Measurements from ENCODE around the gene L3MBTL4.
"Not testable (repeated sequence)": the region's sequence is repeated elsewhere in the genome, so short reads cannot be mapped to it uniquely, and the experiment has no call there.

L3MBTL4 gene

DNA sequence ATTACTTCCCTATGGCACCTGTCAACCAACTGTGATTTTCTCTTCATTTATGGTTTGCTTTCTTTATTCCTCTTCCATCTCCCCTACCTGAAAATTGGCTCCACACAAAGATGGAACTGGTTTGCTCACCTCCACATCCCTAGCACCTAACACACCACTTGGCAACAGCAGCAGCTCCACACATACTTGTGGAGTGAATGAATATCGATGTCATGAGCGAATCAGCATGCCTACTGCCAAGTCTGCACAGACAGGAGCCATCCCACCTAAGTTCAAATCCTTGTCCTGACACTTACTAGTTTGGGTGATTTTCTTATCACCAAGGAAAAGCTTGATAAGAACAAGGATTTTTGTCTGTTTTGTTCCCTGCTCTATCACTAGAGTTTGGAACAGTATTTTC is 328.0 kb downstream of the L3MBTL4 start:
- DNase-seq = no peak

DNA sequence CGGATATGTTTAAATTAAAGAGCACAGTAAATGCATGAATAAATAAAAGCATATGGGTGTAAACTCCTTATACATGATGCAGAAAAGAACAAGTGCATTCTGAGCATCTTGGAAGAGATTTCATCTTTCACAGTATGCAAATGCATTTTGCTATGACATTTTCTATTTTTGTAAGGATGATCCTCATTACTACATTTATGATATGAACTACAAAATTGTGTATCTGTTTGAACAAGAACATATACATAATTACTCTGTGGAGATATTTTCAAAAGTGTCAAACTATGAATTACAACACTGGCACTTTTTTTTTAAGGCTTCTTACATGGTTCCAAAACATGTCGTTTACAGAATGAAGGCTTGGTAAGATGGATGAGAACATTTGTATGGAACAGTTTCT is 335.3 kb downstream of the L3MBTL4 start:
- DNase-seq = no peak

DNA sequence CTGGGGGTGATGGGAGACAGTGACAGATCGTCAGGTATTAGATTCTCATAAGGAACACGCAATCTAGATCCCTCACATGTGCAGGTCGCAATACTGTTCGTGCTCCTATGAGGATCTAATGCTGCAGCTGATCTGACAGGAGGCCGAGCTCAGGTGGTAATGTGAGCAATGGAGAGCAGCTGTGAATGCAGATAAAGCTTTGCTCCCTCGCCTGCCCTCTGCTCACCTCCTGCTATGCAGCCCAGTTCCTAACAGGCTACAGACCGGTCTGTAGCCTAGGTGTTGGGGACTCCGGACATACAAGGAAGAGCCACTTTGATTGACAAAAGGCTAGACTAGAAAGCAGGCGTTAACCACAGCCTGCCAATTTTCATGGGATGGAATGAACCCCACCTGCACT is 335.8 kb downstream of the L3MBTL4 start:
- DNase-seq = no peak

DNA sequence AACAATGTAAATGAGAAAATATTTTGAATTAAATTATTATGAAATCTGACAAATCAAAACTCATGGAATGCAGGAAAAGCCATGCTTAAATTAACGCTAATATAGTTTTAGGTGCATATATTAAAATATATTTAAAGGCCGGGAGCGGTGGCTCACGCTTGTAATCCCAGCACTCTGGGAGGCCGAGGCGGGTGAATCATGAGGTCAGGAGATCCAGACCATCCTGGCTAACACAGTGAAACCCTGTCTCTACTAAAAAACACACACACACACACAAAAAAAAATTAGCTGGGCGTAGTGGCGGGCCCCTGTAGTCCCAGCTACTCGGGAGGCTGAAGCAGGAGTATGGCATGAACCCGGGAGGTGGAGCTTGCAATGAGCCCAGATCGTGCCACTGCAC is 342.3 kb downstream of the L3MBTL4 start:
- DNase-seq = not testable (repeated sequence)

DNA sequence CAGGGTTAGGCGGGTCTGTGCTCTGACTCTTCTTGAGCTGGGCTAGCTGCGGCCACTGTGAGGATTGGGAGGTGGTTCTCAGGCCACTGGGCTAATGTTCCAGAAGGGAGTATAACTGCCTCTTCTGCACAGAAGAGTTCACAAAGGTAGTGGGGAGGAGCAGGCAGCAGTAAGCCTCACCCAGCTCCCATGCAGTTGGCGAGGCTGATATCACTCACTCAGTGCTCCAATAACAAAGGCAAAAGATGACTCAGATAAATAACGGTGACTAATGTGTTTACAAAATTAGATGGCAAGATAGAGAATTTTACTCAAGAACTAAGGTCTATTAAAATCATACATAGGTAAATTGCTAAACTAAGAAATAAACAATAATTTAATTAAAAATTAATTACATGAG is 345.2 kb downstream of the L3MBTL4 start:
- no peak for DNase-seq

DNA sequence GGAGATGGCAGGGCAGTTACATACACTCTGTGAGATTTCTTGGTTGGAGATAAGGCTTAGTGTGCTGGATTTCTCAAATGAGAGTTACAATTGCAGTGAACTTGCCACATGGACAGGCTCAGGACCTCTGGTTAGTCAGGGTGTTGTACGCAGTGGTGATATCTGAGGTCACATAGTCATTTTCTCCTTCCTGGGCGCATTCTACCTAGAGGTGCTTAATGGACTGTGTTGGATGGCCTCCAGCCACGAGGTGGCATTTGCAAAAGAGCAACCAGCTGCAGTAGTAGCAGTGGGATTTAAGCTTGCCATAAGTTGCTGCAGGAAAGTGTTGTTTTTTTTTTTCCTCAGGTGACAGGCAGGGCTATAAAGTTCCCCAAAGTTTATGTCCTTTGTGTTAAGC is 345.6 kb downstream of the L3MBTL4 start:
- DNase-seq = no peak

DNA sequence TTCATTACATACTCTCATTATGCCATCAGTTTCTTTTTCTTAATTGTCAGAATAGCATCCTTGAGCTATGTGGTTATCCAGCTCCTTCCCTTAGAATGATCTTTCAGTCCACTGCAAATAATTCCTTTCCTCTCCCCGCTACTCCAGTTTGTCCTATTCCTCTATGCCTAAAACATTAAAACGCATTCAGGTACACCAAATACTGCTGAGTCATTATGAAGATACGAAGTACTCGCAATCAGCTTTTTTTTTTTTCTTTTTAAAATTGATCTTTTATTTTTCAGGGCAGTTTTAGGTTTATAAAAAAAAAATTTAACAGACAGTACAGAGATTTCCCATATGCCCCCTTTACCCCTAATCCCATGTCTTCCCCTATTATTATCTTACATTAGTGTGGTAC is 354.6 kb downstream of the L3MBTL4 start:
- DNase-seq = no peak

DNA sequence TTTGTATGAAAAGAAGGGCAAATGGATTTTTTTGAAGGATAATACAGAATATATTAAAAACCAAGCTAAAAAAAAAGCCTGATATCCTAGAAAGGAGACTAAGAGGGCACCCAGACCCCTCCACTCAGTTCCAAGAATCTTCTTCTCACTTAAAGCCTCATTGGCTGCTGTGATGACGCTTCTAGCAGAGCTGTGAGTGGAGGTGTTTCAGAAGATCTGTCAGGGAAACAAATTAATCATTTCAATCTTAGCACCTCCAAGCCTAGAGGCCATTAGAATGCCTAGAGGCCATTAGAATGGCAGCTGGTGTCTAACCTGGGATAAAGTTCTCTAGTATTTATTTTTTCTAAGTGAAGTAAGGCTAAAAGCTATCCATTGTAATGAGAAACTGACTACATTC is 355.2 kb downstream of the L3MBTL4 start:
- no peak for DNase-seq

DNA sequence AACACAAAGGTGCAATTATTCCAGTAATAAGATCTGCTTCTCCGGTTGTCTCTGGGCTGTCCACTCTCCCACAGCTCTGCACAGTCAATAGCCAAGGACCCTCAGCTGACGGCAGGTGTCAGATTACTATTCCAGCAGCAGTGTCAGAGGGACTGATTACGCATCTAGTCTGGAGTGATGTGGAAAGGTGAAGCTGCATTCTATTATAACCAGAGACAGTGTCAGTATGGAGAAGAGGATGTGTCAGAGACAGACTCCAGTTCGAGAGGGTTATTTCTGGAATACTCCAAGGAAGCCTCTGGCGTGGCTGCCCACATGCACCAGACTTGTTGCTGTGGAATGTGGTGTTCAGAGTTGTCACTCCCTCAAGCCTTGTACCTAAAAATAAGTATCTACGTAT is 355.8 kb downstream of the L3MBTL4 start:
- no peak for DNase-seq

DNA sequence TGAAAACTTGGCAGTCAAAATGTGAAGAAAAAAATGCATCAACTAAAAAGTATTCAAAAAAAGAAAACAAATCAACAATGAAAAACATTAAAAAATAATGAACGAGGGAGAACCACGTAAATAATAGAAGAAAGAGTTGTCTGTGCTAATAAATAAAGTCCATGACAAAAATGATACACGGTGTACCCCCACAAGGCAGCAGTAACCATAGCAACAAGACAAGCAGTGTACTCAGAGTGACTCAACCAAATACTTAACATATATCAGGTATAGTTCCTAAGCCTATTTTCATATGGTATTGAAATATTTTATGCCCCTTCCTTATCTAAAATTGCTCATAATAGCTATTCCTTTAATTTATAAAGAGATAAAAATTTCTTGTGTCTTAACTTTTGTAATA is 357.1 kb downstream of the L3MBTL4 start:
- DNase-seq = no peak

DNA sequence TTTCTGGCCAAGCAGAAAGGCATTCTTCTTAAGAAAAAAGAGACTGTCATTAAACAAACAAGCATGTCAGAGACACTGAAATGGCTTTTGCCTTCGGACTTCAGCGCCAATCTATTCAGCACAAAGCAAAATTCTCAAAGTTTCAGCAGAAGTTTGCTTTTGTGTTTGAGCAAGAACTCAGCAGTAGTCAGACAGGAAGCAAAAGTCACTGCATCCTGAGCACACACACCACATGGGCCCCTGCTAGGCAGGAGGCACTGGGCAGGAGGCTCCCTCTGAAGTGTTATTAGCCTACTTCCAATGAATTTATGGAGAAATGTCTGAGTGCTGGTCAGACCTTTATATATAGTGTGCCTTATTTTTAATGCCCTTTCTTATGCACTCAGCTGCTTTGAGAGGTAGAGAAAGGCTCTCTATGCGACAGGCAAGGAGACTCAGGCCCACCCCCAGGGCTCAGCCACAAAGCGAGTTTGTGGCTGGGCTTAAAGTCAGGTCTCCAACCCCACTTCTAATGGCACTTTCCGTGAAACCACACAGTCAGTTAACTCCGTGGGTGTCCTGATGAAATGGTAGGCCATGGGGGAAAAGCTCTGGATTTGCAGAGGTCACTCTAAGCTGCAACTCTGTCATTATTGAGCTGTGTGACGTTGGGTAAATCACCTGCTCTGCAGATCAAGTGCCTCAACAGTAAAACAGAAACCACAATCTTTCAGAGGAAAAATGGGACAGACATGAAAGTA is 358.4 kb downstream of the L3MBTL4 start:
- no peak for DNase-seq

DNA sequence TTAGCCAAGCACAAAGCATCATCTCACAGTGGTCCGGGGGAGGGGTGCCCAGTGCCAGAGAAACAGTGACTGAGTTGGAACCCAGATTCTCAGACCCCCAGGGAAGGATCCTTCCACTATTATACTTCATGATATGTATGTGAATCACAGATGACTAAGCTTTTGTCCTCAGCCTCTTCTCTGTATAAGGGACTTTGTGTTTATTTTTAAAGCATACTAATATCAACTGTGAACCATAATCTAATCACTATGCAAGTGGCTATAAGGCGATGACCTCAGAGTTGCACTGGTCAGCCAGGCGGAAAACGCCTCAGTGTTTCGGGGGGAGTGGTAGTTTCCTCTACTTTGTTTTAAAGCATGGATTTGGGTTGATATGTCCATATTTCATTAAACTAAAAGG is 359.0 kb downstream of the L3MBTL4 start:
- DNase-seq = no peak

DNA sequence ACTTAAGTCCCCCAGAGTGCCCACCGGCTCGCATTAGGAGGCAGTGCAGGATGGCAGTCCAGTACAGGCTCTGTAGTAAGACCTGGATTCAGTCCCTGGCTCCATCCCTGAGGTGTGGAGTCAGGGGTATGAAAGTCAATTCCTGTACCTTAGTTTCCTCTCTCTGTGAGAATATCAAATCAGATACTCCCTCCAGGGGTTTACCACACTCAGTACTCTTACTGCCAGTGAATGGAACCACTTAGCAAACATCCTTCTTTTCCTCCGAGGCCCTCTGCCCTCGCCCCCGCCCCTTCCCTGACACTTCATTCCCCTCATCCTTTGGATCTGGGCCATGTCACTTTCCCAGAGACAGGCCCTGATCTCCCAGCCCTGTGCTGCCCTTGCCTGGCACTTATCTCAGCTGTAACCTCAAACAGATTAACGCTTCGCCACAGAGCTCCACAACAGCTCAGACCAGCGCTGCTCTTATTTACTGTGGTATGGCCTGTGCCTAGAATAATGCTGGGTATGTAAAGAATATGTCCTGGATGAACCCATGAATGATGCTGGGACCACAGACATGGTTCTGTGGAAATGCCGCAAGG is 360.4 kb downstream of the L3MBTL4 start:
- no peak for DNase-seq

DNA sequence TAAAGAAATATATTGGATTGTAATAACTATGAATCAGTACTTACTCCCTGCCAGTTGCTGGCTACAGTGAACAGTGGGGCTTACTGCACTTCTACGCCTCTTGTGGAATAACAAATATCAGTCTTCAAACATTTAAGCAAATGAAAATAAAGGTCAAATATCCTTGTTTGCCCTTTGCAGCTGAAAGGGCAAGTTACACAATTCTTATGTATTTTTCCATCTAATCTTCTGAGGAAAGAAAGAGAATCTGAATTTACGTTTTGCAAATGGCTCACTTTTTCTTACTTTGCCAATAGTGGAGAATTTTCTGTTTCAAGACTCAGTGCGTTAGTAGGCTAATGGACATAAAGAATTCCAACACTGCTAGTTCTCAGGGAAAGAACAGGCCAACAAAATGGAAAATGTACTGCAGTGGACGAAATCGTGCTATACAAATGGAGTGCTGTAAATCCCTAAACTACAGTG is 362.2 kb downstream of the L3MBTL4 start:
- DNase-seq = no peak

DNA sequence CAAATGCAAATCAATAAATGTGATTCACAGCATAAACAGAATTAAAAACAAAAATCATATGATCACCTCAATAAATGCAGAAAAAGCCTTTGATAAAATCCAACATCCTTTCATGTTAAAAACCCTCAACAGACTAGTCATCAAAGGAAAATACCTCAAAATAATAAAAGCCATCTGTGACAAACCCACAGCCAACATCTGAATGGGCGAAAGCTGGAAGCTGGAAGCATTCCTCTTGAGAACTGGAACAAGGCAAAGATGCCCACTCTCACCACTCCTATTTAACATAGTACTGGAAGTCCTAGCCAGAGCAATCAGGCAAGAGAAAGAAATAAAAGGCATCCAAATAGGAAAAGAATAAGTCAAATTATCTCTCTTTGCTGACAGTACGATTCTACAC is 367.1 kb downstream of the L3MBTL4 start:
- DNase-seq = not testable (repeated sequence)

DNA sequence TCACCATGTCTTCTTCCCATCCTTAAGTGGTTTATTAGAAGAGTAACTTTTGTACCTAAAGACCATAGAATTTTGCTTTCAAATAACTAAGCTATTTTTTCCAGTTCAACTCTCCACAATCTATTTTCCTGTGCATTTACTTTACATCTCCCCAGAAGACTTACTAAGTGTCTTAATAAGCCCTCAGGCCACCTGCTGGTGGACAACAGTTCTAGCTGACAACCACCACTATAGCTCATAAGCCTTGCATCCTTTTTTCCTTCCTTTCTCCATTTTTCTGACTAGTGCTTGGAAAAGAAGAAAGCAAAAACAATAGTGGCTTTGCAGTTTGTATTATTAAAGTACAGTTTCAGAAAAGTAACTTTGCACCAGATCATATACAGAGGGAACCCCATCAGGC is 369.9 kb downstream of the L3MBTL4 start:
- DNase-seq = no peak

DNA sequence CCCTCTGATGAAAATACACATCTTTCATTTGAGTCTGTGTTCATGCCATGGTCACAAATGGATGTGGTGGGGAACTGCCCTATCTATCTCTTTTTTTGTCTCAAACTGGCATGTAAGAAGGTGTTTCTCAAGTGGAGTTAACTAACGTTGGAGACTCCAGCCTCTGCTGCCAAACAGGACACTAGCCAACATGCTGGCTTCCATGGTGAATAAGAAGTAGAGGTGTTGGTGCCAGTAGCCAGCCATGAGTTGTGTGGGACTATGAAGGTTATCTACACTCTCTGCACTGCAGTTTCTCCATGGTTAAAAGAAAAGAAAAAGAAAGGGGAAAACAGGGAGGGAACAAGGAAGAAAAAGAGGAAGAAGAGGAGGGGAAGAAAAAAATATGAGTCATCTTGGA is 370.4 kb downstream of the L3MBTL4 start:
- DNase-seq = no peak

DNA sequence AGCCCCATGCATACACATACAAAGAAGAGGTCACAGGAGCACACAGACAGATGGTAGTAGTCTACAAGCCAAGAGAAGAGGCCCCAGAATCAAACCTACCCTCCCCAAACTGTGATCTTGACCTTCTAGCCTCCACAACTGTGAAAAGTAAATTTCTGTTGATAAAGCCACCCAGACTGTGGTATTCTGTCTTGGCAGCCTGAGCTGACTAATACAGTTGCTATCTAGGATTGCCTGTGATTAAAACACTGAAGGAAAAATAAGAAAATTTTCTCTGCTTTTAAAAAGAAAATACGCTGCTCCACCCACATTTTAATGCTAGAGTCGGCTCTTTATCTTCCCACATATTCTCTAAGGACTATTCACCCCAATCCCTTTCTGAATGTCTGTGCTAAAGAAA is 375.7 kb downstream of the L3MBTL4 start:
- DNase-seq = no peak

DNA sequence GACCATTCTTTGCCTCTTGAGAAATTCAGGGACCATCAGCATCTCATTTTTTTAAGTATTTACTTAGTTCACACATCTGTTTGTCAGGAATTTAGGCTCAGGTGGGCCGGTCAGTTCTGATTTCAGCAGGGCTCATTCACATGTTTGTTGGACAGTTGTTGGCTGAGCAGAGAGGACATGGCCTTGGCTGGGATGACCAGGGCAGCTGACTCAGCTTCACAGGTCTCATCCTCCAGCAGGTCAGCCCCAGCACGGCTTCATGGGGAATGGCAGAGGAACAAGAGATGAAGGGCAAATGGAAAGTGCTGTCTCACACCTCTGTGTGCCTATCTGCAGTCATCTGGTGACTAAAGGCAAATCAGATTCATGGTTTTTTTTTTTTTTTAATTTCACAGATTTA is 383.3 kb downstream of the L3MBTL4 start:
- no peak for DNase-seq

DNA sequence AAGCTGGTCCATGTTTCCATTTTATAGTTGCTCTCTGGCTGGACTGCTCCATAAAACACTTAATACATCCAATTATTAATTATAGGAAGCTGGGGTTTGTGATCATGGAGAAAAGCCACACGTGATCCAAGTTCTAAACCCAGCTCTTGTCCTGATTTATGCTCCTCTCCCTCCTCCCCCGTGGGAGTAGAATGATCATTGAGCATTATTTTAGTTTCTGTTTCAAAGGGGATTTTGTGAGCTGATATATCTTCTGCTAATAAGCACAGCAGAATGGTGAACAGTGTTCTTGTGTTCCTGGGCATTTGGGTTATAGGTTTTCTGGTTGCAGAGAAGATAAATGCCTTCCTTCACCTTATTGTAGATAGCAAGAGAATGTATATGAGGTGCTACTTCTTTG is 383.7 kb downstream of the L3MBTL4 start:
- DNase-seq = no peak

DNA sequence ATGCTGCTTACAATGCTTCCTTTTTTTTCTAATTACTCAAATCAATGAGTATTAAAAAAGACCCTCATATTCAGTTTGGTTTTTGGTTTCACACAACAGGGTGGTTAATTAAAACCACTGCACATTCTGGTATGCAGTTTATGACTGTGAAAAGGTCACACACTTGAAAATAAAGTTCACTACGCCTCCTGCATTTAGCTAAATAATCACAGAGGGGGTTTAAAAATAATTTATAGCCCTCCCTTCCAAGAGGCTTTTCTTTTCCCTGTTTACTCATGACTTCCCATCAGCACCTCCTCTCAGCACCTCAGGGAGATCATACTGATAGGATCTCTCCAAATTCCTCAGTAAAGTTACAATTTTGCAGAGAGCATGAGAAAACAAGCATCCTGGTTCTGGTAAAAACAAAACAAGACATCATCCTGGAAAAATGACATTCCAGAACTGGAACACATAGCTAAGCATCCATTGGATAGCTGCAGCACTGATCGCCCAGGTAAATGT is 389.9 kb downstream of the L3MBTL4 start:
- no peak for DNase-seq

DNA sequence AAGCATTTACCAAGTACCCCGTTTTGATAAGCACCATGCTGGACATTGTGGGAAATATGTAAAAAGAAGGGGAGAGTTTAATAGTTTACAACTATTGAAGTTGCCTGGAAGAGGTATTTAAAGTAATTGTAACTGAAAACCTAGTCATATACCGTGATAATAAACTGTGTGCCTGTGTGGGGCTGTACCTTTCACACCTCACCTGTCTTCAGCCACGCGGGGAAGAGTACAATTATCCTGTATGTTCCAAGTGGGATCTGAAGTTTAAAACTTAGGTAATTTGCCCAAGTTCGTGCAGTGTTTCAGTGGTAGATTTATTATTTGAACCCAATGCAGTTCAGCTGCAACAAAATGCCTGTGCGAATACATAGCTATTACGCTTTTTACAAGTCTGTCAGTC is 391.2 kb downstream of the L3MBTL4 start:
- DNase-seq = no peak

DNA sequence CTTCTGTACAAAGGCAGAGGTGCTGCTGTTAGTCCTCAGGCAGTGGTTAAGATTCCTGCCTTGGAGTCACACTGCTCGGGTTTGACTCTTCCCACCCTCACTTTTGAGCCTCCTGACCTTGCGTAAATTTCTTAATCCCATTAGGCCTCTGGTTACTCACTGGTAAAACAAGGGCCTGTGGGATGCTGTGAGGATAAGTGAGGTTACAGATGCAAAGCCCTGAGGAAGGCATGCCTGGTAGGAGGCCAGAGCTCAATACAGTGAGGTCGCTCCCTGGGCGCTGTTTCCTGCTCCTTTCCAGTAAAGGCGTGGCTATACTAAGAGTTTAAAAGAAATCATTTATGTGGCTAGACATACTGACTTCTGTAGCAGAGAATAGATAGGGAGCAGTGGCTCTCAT is 391.9 kb downstream of the L3MBTL4 start:
- DNase-seq = no peak

DNA sequence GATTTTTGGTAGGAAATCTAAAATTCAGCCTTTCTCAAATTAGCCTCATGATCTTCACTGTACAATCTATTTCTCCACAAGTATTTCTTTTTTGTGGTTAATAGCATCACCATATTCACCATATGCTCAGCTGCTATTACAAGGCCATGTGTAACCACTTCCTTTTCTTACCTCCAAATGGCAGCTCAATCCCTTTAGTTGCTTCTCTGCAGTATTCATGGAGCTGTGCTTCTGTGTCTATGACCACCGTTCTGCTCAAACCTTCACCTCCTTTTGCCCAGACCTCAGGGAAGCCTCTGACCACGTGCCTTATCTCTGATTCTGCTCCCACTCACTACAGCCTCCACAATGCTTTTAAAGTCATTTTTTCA is 392.7 kb downstream of the L3MBTL4 start:
- no peak for DNase-seq

Measured in activated T-cell treated with anti-CD3 and anti-CD28 coated beads, Interleukin-2, amount 50 U/mL, for 1 hour (primary cell).